NCI-H187 treated with DMSO at 0.1 percent for 48 hours (cell line): ENCODE measurements around the gene ESRRA.

Source experiments
- DNase-seq: peaks from one replicate; lab custom pipeline; 2025; lab: John Stamatoyannopoulos, UW

ESRRA gene

DNA sequence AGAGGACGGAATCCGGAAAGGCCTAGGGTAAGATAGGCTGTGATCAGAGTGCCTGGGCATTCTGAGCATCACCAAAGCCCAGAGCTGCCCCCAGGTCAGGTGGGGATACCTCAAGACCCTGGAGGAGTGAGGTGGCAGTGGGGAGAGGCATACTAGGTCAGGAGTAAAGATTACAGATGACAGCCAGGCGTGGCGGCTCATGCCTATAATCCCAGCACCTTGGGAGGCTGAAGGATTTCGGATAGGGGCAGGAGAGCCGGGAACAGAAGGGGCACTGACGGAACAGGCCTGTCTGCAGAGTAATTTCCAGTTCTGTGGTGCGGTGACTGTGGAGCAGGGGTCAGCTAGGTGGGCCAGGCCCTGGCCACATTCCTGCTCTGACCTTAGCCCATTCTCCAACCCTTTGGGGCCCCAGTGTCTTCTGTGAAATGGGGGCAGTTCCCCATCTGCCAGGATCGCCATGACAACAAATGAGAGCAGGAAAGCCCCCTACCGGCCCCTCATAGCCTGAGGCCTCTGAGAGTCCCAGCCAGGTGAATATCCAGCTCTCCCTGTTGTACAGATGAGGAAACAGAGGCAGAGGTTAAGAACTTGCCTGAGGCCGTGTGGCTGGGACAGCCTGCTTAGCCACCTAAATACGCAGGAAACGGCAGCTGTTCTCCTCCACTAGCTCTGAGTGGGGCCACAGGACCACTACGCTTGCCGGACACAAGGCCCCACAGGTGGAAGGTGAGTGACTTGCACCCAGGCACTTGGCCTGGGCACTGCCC is 30.1 kb upstream of the ESRRA start:
- no peak for DNase-seq

DNA sequence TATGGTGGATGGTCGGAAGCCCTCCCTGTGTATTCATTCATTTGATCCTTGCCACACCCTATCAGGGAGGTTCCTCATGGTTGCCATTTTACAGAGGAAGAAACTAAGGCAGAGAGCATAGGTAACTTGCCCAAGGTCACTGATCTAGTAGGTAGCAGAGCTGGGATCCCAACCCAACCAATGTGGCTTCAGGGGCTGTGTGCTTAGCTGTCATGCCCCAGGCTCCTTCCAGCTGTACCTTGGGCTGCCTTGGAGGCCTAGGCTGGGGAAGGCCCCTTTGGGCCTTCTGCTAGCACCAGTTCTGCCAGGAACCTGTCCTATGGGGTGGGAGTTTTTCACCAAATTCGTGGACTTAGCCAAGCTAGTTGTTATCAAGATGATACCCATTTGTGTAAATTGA is 29.5 kb upstream of the ESRRA start:
- no peak for DNase-seq

DNA sequence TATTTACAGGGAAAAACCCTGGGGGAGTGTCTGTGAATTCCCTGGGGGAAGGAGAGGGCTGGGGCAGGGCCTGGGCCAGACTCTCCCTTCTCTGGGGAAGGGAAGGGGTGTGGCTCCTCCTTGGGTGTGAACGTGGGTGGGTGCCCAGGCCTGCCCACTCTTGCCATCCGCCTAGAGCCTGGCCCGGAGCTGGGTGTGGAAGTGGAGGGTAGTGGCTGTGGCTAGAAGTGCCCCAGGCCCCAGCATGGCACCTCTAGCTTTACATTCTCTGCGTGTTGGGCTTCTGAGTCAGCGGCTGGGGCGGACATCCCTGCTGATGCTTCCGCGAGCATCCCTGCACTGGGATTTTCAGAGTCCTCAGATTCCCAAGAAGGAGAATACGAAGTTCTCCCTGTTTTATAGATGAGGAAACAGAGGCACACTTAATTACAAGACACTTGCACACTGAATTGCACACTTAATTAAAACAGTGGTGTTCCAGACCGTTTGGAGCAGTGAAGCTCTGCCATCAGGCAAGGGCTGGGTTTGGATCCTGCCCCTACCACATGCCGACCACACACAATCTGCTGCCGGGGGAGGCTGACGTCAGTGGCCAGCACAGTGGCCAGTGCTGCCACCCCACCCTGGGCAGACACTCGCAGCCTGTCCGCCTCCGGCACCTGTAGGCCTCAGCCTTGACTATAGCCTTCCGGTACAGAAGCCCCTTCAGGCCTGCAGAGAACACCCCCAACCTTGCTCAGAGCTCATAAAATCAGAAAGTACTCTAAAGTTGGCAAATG is 28.5 kb upstream of the ESRRA start:
- no peak for DNase-seq

DNA sequence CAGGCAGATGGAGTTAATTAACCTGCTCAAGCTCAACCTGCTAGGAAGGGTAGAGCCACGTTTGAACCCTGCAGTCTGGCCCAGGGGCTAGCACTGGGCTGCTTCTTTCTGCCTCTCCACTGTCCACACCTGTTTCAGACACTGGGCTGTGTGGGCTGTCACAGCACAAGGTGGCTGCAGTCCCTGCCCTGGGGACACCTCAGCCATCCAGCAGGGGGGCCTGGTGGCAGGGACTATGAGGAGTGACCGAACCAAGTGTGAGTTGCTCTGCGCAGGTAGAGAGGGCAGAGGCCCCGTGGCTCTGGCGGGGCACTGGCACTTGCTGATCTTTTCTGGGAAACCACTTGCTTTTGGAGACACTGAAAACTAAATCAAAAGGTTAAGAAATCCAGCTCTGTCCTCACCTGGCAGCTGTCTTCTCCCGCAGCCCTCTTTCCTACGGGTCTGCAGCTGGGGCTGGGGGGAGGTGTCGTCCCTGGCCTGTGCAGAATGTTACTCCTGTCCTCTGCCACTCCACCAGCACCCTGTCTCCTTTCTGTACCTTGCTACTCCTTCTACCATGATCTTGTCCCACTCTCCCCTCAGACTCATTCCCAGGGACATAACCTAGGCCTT is 26.6 kb upstream of the ESRRA start:
- DNase-seq, result no peak

DNA sequence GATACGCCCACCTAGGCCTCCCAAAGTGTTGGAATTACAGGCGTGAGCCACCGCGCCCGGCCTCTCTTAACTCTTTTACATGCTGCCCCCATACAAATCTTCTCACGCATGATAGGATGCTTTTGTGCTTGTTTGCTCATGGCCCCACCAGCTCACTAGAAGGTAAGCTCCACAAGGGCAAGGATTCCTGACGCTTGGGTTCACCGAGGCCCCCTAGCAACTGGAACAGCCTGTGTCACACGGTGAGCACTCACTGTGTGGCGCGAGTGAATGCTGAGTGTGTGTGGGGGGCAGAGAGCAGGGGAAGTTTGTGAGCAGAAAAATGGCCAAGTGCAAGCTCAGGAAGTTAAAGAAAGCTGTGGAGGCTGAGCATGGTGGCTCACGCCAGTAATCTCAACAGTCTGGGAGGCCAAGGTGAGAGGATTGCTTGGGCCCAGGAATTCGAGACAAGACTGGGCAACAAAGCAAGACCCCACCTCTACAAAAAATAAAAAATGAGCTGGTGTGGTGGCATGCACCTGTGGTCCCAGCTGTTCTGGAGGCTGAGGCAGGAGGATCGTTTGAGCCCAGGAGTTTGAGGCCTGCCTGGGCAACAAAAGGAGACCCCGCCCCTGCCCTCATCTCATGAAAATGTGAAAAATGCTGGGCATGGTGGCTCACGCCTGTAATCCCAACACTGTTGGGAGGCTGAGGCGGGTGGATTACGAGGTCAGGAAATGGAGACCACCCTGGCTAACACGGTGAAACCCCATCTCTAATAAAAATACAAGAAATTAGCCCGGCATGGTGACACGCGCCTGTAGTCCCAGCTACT is 23.2 kb upstream of the ESRRA start:
- no peak for DNase-seq

DNA sequence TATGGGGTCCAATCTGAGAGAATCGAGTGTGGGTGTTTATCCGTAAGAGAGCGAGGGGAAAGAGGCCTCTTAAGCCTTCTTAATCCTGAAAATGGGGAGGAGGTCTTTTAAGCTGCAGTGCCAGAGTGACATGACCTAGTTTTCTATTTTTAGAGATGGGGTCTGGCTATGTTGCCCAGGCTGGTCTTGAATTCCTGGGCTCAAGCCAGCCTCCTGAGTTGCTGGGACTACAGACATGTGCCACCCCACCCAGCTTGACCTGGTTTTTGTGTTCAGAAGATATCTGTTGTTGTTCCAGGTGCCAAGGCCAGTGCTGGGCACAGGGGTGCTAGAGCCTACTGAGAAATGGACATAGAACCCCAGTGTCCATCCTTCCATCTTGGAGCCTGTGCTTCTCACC is 22.2 kb upstream of the ESRRA start:
- DNase-seq, result no peak

DNA sequence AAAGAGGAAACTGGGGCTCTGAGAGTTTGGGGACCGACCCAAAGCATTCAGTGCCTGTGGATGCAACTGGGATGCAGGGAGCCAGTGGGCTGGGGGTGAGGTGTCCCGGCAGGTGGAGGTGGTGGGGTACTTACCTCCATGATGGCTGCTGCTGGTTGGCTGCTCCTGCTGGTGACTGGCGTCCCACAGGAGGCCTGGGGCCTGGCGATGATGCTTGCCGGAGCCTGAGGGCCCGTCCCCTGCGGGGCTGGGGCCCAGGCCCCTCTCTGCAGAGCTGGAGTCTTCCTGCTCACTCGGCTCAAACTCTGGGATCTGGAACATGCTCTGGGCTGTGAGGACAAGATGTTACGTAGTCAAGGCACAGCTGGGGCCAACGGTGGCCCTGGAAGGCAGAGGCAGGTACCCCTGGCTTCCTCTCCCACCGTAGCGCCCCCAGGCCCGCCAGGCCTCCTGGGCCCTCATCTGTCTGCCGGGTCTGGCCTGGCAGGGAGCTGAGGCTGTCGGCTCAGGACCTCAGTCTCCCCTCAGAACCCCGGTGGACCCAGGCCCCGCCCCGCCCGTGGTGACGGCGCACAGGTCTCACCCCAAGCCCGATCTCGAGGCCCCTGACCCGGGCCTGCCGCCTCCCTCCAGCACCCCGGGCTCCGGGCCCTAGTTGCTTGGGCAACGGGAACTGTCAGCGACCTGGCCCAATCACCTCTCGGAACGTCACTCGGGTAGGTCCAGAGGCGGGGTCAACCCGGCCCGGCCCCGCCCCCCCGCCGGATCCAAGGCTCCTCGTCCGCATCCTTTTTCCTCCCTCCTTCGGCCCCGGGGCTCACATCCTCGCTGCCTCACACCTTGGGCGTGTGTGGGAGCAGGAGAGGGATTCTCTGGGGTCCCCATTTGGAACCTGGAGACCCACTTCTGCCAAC is 21.0 kb upstream of the ESRRA start, which contains the start of gene BAD:
Gene BAD, minus strand, starts transcription at position 618 of the 914 bp plus-strand sequence. Its CDS starts 297 bp downstream, at position 321.
- DNase-seq, result peak; percentile 78

DNA sequence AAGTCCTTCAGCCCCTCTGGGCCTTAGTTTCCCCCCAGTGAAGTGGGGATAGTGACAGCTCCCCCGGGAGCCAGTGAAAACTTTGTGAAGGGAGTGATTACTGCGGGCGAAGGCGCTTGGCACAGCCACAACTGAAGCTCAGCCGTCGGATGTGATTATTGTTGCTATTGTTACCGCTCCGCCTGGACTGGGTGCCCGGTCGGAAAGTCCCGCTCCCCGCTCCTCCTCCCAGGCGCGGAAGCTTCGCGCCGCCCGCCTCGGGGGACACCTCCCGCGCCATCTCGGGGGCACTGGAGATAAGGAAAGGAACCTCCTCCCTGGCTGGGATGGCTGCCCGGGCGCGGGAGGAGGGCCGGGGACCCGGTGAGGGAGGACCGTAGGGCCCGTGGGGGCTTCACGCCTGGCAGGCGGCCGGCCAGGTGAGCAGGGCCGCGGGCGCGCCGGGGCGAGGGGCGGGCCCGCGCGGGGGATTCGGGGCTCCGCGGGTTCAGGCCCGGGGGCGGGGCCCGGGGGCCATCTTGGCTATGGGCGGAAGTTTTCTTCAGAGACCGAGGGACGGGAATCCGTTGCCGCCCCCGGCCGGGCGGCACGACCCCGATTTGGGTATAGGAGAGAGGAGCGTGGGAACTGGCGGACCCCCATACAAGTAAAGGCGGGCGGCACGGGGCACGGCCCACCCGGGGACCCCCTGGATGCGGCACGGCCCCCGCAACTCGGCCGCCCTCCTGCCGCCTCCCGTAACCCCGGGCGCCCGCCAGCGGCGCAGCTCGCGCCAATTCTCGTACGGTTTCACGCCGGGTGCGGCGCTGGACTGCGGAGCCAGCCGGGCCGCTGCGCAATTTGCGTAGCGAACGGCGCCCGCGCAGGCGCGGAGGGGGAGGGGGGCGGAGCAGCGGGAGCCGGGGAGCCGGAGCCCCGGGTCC is 20.1 kb upstream of the ESRRA start, which contains the start of gene GPR137:
Gene GPR137, plus strand, starts transcription at position 887 of the 923 bp plus-strand sequence. CDS start 677 bp downstream, outside the sequence.
- no peak for DNase-seq

DNA sequence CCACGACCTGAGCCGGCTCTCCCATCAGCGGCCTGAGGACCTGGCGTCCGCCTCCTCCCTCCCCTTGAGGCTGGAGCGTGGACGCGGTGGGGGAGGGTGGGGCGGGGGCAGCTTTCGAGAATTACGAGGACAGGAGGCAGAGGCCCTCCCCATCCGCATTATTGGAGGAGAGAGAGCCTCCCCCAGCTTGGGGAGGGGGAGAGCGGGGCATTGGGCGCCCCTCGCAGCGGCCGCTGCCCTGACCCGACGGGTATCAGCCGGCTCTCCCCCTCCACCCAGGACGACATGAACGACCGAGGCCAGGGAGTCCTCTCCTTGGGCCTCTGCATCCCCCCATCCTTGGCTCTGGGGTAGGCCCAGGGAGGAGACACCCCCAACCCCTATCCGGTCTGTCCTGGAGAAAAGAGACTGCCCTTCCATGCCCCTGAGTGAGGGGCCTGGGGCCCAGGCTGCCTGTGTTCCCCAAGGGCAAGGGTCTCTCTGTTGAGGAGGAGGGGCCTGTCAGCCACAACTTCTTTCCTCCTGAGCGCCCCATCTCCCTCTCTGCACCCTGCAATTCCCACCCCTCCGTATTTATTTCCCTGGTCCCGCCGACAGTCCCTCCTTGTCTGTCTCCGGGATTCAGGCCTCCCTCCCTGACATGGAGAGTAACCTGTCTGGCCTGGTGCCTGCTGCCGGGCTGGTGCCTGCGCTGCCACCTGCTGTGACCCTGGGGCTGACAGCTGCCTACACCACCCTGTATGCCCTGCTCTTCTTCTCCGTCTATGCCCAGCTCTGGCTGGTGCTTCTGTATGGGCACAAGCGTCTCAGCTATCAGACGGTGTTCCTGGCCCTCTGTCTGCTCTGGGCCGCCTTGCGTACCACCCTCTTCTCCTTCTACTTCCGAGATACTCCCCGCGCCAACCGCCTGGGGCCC is 19.2 kb upstream of the ESRRA start:
- no peak for DNase-seq

DNA sequence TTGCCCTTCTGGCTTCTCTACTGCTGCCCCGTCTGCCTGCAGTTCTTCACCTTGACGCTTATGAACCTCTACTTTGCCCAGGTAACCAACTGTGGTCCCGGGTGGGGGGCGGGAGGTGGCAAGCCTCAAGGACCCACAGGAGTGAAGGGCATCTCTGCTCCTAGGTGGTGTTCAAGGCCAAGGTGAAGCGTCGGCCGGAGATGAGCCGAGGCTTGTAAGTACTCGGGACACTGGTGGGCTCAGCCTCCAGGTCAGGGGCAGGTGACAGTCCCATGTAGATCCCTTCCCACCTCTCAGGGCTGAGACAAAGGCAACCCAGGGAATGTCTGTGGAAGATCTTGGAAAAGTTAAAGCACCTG is 18.5 kb upstream of the ESRRA start:
- no peak for DNase-seq

DNA sequence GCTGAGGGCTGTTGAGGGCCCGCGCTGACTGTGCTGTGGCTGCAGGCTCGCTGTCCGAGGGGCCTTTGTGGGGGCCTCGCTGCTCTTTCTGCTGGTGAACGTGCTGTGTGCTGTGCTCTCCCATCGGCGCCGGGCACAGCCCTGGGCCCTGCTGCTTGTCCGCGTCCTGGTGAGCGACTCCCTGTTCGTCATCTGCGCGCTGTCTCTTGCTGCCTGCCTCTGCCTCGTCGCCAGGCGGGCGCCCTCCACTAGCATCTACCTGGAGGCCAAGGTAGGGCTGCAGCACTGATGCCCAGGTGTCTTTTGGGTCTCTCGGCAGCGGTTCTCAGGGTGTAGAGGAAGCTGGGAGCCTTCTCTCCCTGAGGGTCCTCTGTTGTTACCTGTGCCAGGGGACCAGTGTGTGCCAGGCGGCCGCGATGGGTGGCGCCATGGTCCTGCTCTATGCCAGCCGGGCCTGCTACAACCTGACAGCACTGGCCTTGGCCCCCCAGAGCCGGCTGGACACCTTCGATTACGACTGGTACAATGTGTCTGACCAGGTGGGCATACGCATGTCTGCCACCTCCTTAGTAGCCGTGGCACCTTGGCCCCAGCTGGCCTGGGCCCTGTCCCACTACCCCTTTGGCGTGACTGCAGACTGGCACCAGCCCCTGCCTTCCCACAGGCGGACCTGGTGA is 17.5 kb upstream of the ESRRA start:
- DNase-seq, result no peak

DNA sequence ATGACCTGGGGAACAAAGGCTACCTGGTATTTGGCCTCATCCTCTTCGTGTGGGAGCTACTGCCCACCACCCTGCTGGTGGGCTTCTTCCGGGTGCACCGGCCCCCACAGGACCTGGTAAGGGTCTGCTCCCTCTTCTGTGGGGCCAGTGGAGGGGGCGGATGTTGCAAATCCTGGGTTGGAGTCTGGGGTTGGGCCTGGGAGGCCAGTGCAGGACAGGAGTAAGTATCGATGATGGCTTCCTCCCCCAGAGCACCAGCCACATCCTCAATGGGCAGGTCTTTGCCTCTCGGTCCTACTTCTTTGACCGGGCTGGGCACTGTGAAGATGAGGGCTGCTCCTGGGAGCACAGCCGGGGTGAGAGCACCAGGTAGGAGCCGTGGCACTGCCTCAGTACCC is 17.0 kb upstream of the ESRRA start:
- DNase-seq, result no peak

DNA sequence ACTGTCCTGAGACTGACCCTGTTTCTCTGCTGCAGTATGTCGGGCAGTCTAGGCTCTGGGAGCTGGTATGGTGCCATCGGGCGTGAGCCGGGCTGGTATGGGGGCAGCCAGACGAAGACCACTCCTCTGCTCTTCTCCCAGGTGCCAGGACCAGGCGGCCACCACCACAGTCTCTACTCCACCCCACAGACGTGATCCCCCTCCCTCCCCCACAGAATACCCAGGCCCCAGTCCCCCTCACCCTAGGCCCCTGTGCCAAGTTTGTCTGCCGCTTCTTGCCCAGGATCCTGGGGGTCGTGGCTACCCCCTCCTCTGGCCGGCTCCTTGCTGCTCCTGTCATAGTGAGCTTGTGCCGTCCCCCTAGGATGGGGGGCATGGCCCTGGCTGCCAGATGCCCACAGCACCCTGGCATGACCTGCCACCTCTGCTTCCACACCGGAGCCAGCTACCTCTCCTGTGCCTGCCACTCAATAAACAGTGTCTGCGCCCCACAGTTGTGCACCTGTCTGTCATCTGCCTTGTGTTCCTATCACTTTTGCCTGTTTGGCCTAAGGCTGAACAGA is 16.2 kb upstream of the ESRRA start:
- DNase-seq, result no peak

DNA sequence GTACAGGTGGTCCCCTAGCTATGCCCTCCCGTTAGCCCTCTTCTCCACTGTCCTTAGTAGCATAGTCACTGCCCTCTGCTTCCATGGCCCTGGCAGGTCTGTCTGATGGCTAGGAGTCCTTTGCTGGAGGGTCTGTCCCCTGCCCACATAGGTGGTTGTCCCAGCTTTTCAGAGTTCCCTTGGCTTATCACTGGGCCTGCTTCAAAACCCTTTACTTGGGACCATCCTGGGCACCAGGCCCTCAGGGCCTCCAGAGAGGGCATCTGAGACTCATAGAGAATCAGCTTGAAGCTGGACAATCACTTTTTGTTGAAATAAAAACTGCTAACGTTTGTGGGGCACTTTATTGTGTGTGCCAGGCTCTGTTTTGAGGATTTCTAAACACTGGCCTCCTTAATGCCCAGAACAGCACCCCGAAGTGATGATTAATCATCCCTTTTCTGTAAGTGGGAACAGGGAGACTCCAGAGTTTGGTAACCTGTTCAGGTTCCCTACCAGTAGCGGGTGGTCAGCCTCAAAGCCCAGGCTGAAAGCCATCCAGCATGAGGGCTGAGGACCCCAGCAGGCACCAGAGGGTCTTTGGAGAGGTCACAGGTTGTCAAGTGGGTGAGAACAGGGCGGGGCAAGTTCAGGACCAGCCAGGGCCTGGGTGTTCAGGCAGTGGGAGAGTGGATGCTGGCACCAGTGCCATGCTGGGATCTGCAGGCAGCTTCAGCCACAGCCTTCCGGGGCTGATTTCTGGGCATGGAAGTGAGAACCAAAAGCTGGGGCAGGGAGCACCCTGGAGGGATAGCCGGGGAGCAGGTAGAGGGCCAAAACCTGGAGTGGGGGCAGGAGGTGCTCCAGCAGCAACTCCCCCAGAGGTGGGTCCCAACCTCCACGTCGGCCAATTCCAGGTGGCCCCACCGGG is 14.7 kb upstream of the ESRRA start:
- no peak for DNase-seq

DNA sequence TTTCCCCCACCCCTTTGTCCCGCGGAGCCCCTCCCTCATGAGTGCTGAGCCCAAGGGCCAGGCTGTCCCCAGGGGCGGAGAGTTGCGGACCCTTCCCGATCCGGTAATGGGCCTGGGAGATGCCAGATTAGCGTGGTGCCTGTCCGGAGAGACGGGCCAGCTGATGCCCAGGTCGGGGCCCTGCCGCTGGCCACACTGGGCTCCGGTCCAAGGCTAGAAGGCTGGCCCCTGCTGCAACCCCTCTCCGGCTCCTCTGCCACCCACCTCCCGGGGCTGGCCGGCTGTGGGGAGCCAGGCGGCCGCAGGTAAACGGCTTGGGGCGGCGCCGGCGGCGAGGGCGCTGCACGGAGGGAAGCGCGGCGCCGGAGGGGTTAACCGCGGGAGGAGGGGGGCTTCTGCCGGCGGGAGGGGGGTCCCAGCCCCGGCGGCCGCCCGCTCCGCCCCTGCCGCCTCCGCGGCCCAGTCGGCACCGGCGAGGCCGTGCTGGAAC is 14.0 kb upstream of the ESRRA start, which contains the start of gene KCNK4:
Gene KCNK4, plus strand, starts transcription at position 41 of the 490 bp plus-strand sequence. CDS start 1,717 bp downstream, outside the sequence.
- DNase-seq, result no peak

DNA sequence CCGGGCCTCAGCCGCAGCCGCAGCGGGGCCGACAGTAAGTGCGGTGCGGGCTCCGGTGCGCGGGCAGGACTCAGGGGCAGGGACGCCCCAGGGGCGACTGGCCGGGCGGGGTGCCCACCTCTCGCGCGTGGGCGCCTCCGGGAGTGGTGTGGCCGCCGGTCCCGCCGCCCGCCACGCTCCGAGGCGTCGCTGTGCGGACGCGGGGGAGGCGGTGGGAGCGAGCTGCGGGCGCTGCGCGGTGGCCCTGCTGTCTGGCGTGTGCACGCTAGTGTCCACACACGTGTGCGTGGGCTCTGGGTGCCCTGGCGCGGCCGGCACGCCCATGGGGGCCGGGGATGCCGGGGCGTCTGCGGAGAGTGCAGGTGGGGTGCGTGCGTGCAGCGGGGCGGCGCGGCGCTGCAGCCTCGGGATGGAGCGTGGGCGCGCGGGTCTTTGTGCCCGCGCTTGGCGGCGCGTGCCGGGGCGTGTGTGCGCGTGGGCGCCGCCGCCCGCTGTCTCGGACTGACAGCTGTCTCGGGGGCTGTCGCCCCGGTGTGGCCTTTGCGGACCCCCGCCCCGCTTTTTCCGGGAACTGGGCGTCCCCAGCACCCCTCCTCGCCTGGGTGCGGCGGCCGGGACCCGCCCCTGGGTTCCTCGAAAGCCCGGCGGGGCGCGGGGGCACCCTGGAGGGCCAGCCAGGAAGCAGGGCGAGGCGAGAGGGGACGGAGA is 13.4 kb upstream of the ESRRA start:
- no peak for DNase-seq
